GM12801 (cell line): ENCODE measurements around the gene MEIOSIN.

ENCODE experiments used
- TF ChIP-seq, protein P1 (sequence below): IDR thresholded peaks from one replicate; pipeline ENCODE4 v1.5.1; 2011; ENCODE audit warnings: control low read depth; ENCODE audit not compliant: insufficient read length; ENCODE audit errors: extremely low read depth

MEIOSIN gene

GRCh38 chr19:45705115-45705514 is 28.1 kb upstream of the MEIOSIN start:
- TF ChIP-seq, protein P1, sequence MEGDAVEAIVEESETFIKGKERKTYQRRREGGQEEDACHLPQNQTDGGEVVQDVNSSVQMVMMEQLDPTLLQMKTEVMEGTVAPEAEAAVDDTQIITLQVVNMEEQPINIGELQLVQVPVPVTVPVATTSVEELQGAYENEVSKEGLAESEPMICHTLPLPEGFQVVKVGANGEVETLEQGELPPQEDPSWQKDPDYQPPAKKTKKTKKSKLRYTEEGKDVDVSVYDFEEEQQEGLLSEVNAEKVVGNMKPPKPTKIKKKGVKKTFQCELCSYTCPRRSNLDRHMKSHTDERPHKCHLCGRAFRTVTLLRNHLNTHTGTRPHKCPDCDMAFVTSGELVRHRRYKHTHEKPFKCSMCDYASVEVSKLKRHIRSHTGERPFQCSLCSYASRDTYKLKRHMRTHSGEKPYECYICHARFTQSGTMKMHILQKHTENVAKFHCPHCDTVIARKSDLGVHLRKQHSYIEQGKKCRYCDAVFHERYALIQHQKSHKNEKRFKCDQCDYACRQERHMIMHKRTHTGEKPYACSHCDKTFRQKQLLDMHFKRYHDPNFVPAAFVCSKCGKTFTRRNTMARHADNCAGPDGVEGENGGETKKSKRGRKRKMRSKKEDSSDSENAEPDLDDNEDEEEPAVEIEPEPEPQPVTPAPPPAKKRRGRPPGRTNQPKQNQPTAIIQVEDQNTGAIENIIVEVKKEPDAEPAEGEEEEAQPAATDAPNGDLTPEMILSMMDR = no peak

- TF ChIP-seq, protein P1 = no peak
Measured at GRCh38 chr19:45705710-45706415, 27.4 kb upstream of the MEIOSIN start.

- TF ChIP-seq, protein P1 = no peak
Measured at GRCh38 chr19:45710356-45711130, 22.7 kb upstream of the MEIOSIN start.

DNA sequence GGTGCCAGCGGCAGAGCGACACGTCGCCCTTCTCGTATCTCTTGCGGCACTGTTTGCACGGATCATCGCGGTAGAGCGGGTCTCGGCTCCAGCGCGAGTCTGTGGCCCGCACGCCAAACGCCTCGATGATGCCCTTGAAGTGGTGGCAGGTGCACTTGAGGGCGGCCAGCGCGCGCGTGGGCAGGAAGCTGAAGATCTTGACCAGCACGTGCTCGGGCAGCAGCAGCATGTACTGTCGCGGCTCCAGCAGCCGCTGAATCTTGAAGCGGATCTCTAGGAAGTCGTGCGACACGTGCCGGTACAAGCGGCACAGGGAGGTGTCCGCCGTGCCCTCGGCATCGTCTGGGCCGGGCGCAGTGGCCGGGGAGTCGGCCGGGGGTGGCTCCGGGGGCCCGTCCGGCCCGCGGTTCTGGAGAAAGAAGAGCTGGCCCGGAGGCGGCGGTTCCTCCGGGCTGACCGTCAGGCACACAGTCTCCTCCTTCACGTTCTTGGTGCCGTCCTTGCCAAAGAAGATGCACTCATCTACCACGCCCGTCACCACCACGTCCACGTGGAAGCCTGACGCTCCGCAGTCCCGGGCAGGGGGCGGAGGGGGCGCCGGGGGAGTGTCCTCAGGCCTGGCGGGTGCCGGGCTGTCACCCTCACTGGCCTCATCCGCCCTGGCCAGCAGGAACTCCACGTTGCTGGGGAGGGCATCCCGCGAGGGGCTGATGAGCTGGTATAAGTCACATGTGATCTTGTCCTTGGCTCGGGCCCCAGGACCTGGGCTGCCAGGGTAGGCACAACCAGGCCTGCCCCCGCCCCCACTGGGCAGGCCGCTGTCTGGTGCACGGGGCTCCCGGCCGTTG is 21.2 kb upstream of the MEIOSIN start:
- TF ChIP-seq, protein P1 = no peak

- TF ChIP-seq, protein P1 = no peak
Measured at GRCh38 chr19:45712699-45713067, 20.6 kb upstream of the MEIOSIN start.

DNA sequence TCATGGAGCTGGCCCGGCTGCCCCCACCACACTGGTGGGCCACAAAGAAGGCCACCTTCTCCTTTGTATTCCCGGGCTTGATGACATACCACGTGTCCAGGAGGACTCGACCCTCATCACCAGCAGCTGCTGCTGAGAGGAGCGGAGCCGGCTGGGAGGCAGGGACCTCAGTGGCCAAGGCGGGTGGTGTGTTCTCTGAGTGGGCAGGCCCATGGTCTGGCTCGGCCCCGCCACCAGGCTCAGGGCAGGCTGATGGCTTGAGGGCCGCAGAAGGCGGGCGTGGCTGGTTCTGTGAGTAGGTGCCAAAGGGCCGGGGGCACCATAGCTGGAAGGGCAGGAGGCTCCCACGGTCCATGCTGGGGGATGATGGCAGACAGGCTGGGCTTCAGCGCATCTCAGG is 20.1 kb upstream of the MEIOSIN start:
- TF ChIP-seq, protein P1 = no peak

- TF ChIP-seq, protein P1 = no peak
Measured at GRCh38 chr19:45715139-45715538, 18.1 kb upstream of the MEIOSIN start.
